Adrenal gland (tissue), 5 donors: ENCODE results near the gene ANKS1B.

Experiments
- CTCF ChIP-seq, 6 experiments: fragments of 450-650 bp in 4 of 6; fragments of 200-600 bp in 2 of 6; sonication (generic) in 1 of 6; IDR thresholded peaks; 1 replicate in 5 of 6; 2 replicates in 1 of 6; pipeline versions ENCODE4 v1.5.1 to v1.8.0; 2016 to 2021; ENCODE audit warnings: antibody characterized with exemption in 6 of 6, mild to moderate bottlenecking in 2 of 6, moderate library complexity in 1 of 6
- POLR2A ChIP-seq, 2 donors: fragments of 450-650 bp; IDR thresholded peaks; one replicate each; pipeline ENCODE4 v1.6.1; 2017; ENCODE audit warnings: antibody characterized with exemption in 2 of 2, mild to moderate bottlenecking in 2 of 2, moderate library complexity in 1 of 2
- donor health status: DM: no; HTN: no; CAD: no.

- TF ChIP-seq CTCF (IDR thresholded peaks at IDR 0.05) (no peak), POLR2A (IDR thresholded peaks at IDR 0.05) (no peak)
Observed at GRCh38 chr12:99709116-99709515, 275.6 kb downstream of the ANKS1B start.
